A549 (cell line): ENCODE measurements around the gene ZFYVE19.

ENCODE experiments used
- BHLHE40 ChIP-seq: IDR thresholded peaks from 2 replicates; pipeline ENCODE4 v1.6.1; 2012; ENCODE audit warnings: low read depth, low read length, inconsistent platforms
- EP300 ChIP-seq, 2 experiments: fragments of >200 bp; sonication (Bioruptor Twin); formaldehyde crosslinking; IDR thresholded peaks; 2 replicates in 1 of 2; 3 replicates in 1 of 2; pipeline ENCODE4 v1.6.1; 2016 to 2017
- ESRRA ChIP-seq: fragments of 150-350 bp; IDR thresholded peaks from 2 replicates; pipeline ENCODE4 v1.6.1; 2014; ENCODE audit warnings: mild to moderate bottlenecking, low read length, borderline replicate concordance
- HDAC2 ChIP-seq: fragments of 200-600 bp; sonication (generic); IDR thresholded peaks from 2 replicates; pipeline ENCODE4 v1.6.1; 2016
- KDM1A ChIP-seq: fragments of 200-600 bp; sonication (generic); IDR thresholded peaks from 2 replicates; pipeline ENCODE4 v1.6.1; 2016; ENCODE audit warnings: low read depth, mild to moderate bottlenecking
- NPAS2 ChIP-seq: fragments of 250-450 bp; sonication (Bioruptor Pico); IDR thresholded peaks from 2 replicates; pipeline ENCODE4 v1.8.0; 2022; ENCODE audit warnings: mild to moderate bottlenecking, moderate library complexity, borderline replicate concordance
- POLR2AphosphoS2 ChIP-seq: conservative IDR thresholded peaks from 2 replicates; pipeline ENCODE4 v1.6.1; 2012; ENCODE audit warnings: low read length, improper control_type of control experiment, inconsistent platforms
- RFX5 ChIP-seq: fragments of 450-650 bp; IDR thresholded peaks from 2 replicates; pipeline ENCODE4 v1.7.1; 2014; ENCODE audit warnings: antibody characterized with exemption, mild to moderate bottlenecking, moderate library complexity
- TF ChIP-seq, protein P1 (sequence below): fragments of >200 bp; sonication (Bioruptor Twin); formaldehyde crosslinking; IDR thresholded peaks from 3 replicates; pipeline ENCODE4 v1.5.1; 2016
- TF ChIP-seq, protein P2 (sequence below): fragments of 200-600 bp; sonication (generic); IDR thresholded peaks from 2 replicates; pipeline ENCODE4 v1.6.1; 2016; ENCODE audit warnings: antibody characterized with exemption, mild to moderate bottlenecking, moderate library complexity
- TF ChIP-seq, protein P3 (sequence below): IDR thresholded peaks from 2 replicates; pipeline ENCODE4 v1.6.1; 2012

DNA sequence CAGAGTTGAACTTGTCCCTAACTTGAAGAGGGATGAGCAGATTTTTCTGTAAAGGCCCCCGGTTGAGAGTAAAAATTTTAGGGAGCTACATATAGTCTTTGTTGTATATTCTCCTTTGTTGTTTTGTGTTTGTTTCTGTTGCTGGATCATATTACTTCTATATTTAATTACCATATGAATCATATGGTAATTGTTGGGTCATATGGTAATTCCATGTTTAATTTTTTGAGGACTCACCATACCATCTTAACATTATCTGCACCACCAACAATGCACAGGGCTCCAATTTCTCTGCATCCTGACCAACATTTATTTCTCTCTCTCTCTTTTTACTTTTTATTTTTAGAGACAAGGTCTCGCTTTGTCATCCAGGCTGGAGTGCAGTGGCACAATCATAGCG is 7.4 kb upstream of the ZFYVE19 start:
- TF ChIP-seq EP300 (IDR thresholded peaks at IDR 0.05) = no peak
- TF ChIP-seq, protein P1, sequence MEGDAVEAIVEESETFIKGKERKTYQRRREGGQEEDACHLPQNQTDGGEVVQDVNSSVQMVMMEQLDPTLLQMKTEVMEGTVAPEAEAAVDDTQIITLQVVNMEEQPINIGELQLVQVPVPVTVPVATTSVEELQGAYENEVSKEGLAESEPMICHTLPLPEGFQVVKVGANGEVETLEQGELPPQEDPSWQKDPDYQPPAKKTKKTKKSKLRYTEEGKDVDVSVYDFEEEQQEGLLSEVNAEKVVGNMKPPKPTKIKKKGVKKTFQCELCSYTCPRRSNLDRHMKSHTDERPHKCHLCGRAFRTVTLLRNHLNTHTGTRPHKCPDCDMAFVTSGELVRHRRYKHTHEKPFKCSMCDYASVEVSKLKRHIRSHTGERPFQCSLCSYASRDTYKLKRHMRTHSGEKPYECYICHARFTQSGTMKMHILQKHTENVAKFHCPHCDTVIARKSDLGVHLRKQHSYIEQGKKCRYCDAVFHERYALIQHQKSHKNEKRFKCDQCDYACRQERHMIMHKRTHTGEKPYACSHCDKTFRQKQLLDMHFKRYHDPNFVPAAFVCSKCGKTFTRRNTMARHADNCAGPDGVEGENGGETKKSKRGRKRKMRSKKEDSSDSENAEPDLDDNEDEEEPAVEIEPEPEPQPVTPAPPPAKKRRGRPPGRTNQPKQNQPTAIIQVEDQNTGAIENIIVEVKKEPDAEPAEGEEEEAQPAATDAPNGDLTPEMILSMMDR = no peak
- TF ChIP-seq HDAC2 = no peak
- TF ChIP-seq KDM1A = no peak
- TF ChIP-seq RFX5 = no peak
- no peak for TF ChIP-seq NPAS2 (CRISPR knock-in tag)
- TF ChIP-seq, protein P2, sequence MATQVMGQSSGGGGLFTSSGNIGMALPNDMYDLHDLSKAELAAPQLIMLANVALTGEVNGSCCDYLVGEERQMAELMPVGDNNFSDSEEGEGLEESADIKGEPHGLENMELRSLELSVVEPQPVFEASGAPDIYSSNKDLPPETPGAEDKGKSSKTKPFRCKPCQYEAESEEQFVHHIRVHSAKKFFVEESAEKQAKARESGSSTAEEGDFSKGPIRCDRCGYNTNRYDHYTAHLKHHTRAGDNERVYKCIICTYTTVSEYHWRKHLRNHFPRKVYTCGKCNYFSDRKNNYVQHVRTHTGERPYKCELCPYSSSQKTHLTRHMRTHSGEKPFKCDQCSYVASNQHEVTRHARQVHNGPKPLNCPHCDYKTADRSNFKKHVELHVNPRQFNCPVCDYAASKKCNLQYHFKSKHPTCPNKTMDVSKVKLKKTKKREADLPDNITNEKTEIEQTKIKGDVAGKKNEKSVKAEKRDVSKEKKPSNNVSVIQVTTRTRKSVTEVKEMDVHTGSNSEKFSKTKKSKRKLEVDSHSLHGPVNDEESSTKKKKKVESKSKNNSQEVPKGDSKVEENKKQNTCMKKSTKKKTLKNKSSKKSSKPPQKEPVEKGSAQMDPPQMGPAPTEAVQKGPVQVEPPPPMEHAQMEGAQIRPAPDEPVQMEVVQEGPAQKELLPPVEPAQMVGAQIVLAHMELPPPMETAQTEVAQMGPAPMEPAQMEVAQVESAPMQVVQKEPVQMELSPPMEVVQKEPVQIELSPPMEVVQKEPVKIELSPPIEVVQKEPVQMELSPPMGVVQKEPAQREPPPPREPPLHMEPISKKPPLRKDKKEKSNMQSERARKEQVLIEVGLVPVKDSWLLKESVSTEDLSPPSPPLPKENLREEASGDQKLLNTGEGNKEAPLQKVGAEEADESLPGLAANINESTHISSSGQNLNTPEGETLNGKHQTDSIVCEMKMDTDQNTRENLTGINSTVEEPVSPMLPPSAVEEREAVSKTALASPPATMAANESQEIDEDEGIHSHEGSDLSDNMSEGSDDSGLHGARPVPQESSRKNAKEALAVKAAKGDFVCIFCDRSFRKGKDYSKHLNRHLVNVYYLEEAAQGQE = no peak
- TF ChIP-seq, protein P3, sequence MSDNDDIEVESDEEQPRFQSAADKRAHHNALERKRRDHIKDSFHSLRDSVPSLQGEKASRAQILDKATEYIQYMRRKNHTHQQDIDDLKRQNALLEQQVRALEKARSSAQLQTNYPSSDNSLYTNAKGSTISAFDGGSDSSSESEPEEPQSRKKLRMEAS = no peak
- TF ChIP-seq POLR2AphosphoS2 = no peak
- no peak for TF ChIP-seq BHLHE40
- no peak for TF ChIP-seq ESRRA
